NCI-H1105 treated with DMSO at 0.1 percent for 48 hours (cell line): ENCODE measurements around the gene ANKRD11.

Experiments
- DNase-seq: peaks from one replicate; lab custom pipeline; 2025; lab: John Stamatoyannopoulos, UW

ANKRD11 gene

GRCh38 chr16:89233678-89234490, 256.5 kb downstream of the ANKRD11 start:
- DNase-seq, result no peak

- no peak for DNase-seq
Observed at GRCh38 chr16:89232107-89232506, 258.3 kb downstream of the ANKRD11 start.

- DNase-seq, result no peak
Observed at GRCh38 chr16:89230255-89230654, 260.1 kb downstream of the ANKRD11 start.

- no peak for DNase-seq
Observed at GRCh38 chr16:89224665-89225064, 265.7 kb downstream of the ANKRD11 start.

DNA sequence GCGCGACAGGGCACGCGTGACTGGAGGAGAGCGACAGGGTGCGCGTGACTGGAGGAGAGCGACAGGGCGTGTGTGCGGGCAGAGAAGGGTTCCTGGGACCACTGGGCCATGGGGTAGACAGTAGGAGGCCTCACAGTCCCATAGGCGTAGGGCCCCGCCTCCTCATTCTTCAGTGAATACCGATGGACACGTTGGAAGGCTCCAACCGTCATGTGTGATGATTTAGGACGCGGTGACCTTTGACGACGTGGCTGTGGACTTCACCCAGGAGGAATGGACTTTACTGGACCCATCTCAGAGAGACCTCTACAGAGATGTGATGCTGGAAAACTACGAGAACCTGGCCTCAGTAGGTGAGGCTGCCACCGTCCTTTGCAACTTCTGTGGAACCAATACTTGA, 267.4 kb downstream of the ANKRD11 start:
- DNase-seq, result no peak

DNA sequence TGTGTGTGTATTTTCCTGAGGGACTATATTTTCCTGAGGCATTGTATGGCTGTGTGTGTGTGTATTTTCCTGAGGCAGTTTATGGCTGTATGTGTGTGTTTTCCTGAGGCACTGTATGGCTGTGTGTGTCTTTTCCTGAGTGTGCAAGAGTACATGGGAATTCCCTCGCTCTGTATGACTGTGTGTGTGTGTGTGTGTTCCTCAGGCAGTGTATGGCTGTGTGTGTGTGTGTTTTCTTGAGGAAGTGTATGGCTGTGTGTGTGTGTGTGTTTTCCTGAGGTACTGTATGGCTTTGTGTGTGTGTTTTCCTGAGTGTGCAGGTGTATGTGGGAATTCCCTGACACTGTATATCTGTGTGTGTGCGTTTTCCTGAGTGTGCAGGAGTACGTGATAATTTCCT, 268.8 kb downstream of the ANKRD11 start:
- DNase-seq, result no peak

GRCh38 chr16:89219365-89219764, 271.0 kb downstream of the ANKRD11 start:
- DNase-seq, result no peak
